Measurements from ENCODE around the gene EMX1. TPM values are rescaled to one million over a fixed set of nuclear protein-coding genes. Genes with fewer than 3 reads are reported as not detected.

EMX1 gene
- total and polyA plus RNA-seq, 2 of the 13 experiments (the other 11 are each of a cell fraction or from before 2014, with no cell fraction given), result 0.62 to 4.9 TPM

DNA sequence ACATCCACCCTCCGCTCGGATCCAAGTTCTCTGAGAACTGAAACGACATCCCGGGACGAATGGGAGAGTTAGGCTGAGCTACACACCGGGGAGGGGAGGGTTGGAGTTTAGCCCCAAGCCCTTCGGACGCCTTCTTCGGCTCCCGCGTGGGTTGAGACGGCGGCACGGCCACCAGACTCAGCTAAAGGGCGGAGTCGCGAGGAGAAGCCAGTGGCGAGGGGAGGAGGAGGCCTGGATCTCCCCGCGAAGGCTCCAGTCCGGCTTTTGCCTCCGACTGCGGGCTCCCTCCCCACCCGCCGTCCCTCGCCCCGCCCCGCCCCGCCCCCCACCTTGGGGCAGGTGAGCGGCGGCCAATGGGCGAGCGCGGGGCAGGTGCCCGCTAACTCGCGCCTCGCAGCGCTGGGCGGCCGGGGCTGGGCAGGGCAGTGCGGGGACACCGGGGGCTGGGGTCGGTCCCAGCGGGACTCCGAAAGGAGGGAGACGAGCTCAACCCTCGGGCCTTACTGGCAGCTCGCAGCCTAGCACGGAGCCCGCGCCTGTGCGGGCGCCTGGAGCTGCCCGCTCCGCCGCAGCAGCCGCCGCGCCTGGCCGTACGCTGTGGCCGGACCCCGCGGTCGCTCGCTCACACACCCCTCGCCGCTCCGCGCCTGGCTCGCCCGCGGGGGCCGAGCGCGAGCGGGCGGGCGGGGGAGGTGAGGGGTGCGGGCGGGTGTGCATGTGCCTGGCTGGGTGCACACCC lies at the start of gene EMX1 (continued):
- TF ChIP-seq MYC (CRISPR knock-in tag; IDR thresholded peaks at IDR 0.05; ENCODE audit: borderline replicate concordance), result 0 out of 2 replicates have a peak, but pooled peaks have one; percentile 29
- peak; percentile 45; the same call in 1 of the 2 replicates for TF ChIP-seq SPEN (CRISPR knock-in tag; IDR thresholded peaks at IDR 0.05; ENCODE audit: low read depth)
- TF ChIP-seq POLR2A (IDR thresholded peaks at IDR 0.05; ENCODE audit: insufficient read depth in 1 of 2, low read depth in 2 of 2, low read length in 2 of 2), result no peak
- TF ChIP-seq AGO2 (optimal IDR thresholded peaks at IDR 0.05; ENCODE audit: low read depth, low read length), result no peak
- TF ChIP-seq, protein P1, sequence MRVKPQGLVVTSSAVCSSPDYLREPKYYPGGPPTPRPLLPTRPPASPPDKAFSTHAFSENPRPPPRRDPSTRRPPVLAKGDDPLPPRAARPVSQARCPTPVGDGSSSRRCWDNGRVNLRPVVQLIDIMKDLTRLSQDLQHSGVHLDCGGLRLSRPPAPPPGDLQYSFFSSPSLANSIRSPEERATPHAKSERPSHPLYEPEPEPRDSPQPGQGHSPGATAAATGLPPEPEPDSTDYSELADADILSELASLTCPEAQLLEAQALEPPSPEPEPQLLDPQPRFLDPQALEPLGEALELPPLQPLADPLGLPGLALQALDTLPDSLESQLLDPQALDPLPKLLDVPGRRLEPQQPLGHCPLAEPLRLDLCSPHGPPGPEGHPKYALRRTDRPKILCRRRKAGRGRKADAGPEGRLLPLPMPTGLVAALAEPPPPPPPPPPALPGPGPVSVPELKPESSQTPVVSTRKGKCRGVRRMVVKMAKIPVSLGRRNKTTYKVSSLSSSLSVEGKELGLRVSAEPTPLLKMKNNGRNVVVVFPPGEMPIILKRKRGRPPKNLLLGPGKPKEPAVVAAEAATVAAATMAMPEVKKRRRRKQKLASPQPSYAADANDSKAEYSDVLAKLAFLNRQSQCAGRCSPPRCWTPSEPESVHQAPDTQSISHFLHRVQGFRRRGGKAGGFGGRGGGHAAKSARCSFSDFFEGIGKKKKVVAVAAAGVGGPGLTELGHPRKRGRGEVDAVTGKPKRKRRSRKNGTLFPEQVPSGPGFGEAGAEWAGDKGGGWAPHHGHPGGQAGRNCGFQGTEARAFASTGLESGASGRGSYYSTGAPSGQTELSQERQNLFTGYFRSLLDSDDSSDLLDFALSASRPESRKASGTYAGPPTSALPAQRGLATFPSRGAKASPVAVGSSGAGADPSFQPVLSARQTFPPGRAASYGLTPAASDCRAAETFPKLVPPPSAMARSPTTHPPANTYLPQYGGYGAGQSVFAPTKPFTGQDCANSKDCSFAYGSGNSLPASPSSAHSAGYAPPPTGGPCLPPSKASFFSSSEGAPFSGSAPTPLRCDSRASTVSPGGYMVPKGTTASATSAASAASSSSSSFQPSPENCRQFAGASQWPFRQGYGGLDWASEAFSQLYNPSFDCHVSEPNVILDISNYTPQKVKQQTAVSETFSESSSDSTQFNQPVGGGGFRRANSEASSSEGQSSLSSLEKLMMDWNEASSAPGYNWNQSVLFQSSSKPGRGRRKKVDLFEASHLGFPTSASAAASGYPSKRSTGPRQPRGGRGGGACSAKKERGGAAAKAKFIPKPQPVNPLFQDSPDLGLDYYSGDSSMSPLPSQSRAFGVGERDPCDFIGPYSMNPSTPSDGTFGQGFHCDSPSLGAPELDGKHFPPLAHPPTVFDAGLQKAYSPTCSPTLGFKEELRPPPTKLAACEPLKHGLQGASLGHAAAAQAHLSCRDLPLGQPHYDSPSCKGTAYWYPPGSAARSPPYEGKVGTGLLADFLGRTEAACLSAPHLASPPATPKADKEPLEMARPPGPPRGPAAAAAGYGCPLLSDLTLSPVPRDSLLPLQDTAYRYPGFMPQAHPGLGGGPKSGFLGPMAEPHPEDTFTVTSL (CRISPR knock-in tag; IDR thresholded peaks at IDR 0.05; ENCODE audit: borderline replicate concordance), result no peak
- no peak for TF ChIP-seq ZNF772 (CRISPR knock-in tag; IDR thresholded peaks at IDR 0.05)
- TF ChIP-seq, protein P2, sequence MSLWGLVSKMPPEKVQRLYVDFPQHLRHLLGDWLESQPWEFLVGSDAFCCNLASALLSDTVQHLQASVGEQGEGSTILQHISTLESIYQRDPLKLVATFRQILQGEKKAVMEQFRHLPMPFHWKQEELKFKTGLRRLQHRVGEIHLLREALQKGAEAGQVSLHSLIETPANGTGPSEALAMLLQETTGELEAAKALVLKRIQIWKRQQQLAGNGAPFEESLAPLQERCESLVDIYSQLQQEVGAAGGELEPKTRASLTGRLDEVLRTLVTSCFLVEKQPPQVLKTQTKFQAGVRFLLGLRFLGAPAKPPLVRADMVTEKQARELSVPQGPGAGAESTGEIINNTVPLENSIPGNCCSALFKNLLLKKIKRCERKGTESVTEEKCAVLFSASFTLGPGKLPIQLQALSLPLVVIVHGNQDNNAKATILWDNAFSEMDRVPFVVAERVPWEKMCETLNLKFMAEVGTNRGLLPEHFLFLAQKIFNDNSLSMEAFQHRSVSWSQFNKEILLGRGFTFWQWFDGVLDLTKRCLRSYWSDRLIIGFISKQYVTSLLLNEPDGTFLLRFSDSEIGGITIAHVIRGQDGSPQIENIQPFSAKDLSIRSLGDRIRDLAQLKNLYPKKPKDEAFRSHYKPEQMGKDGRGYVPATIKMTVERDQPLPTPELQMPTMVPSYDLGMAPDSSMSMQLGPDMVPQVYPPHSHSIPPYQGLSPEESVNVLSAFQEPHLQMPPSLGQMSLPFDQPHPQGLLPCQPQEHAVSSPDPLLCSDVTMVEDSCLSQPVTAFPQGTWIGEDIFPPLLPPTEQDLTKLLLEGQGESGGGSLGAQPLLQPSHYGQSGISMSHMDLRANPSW (CRISPR knock-in tag; IDR thresholded peaks at IDR 0.05; ENCODE audit: borderline replicate concordance), result no peak
- no peak for TF ChIP-seq ZZZ3 (CRISPR knock-in tag; IDR thresholded peaks at IDR 0.05; ENCODE audit: borderline replicate concordance)
- TF ChIP-seq NFATC3 (CRISPR knock-in tag; IDR thresholded peaks at IDR 0.05), result no peak
- TF ChIP-seq, protein P3, sequence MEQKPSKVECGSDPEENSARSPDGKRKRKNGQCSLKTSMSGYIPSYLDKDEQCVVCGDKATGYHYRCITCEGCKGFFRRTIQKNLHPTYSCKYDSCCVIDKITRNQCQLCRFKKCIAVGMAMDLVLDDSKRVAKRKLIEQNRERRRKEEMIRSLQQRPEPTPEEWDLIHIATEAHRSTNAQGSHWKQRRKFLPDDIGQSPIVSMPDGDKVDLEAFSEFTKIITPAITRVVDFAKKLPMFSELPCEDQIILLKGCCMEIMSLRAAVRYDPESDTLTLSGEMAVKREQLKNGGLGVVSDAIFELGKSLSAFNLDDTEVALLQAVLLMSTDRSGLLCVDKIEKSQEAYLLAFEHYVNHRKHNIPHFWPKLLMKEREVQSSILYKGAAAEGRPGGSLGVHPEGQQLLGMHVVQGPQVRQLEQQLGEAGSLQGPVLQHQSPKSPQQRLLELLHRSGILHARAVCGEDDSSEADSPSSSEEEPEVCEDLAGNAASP (CRISPR knock-in tag; IDR thresholded peaks at IDR 0.05; ENCODE audit: borderline replicate concordance), result 0 out of 2 replicates have a peak, but pooled peaks have one; percentile 13
- no peak for TF ChIP-seq MAF1 (CRISPR knock-in tag; IDR thresholded peaks at IDR 0.05; ENCODE audit: borderline replicate concordance)
- TF ChIP-seq ZNF224 (CRISPR knock-in tag; IDR thresholded peaks at IDR 0.05), result no peak
- TF ChIP-seq EP300 (IDR thresholded peaks at IDR 0.05; ENCODE audit: low read depth in 2 of 2, low read length in 2 of 2), result no peak
- no peak for TF ChIP-seq EP300 (CRISPR knock-in tag; IDR thresholded peaks at IDR 0.05; ENCODE audit: borderline replicate concordance)
- no peak for TF ChIP-seq ZNF253 (CRISPR knock-in tag; IDR thresholded peaks at IDR 0.05; ENCODE audit: borderline replicate concordance)
- no peak for TF ChIP-seq REL (CRISPR knock-in tag; conservative IDR thresholded peaks at IDR 0.05)
- no peak for TF ChIP-seq ZNF556 (CRISPR knock-in tag; IDR thresholded peaks at IDR 0.05; ENCODE audit: borderline replicate concordance)

Data from HepG2 (cell line).